ENCODE measurements around the gene ATP8A2. TPM values are rescaled to one million over a fixed set of nuclear protein-coding genes. Genes with fewer than 3 reads are reported as not detected.
"Not testable (repeated sequence)": the region's sequence is repeated elsewhere in the genome, so short reads cannot be mapped to it uniquely, and the experiment has no call there.

Gene ATP8A2
- total RNA-seq, 2 experiments from 2014 or later: 0.22 to 0.24 TPM

DNA sequence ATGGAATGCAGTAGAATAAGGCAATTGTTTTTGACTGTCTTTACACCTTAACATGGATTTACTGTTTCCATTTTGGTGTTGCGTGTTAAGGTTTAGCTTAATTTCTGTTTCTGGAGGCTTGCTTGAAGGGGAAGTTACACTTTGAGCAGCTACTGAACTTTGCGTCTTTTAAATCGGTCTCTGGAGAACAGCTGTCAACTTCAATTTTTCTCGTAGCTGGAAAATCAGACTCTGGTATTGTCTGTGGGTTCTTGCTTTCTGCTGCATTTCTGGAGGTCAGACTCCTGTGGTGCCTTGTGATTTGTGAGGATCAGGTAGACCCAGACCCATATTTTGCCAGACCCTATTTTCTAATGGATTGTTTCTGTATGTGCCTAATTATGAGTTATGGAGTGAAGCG is 146.7 kb downstream of the ATP8A2 start:
- intact Hi-C loops (cut with micrococcal nuclease): no loop called here
- CTCF ChIA-PET: no interaction called here
- H3K36me3 Mint-ChIP-seq (ENCODE audit: low read depth): peaks cover 2% of the 10 kb centered on the region
- no peaks in the 10 kb centered on the region for H3K4me1 Mint-ChIP-seq (ENCODE audit: low read depth)
- peaks cover 14% of the 10 kb centered on the region for H3K27me3 Mint-ChIP-seq (ENCODE audit: low read depth)
- H3K27ac Mint-ChIP-seq: no peak overlapping the region
- peaks cover 9% of the 10 kb centered on the region for H3K9me3 Mint-ChIP-seq
- no peak overlapping the region for H3K4me3 Mint-ChIP-seq
- no peak for DNase-seq

DNA sequence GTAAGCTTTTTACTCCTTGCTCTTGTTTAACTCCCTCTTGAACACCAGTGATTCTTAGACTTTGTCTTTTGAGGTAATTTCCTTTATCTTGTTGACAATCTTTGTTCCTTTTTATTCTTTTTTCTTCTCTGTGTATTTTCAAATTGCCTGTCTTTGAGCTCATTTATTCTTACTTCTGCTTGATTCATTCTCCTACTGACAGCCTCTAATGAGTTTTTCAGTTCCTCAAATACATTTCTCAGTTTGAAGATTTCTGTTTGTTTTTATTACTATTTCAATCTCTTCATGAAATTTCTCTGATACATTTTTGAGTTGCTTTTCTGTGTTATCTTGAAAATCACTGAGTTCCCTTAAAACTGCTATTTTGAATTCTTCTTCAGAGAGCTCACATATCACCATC is 154.1 kb downstream of the ATP8A2 start:
- H3K9me3 Mint-ChIP-seq: peaks cover 22% of the 10 kb centered on the region
- no peak overlapping the region for H3K27ac Mint-ChIP-seq
- H3K4me1 Mint-ChIP-seq (ENCODE audit: low read depth): no peaks in the 10 kb centered on the region
- H3K36me3 Mint-ChIP-seq (ENCODE audit: low read depth): no peaks in the 10 kb centered on the region
- peaks cover 20% of the 10 kb centered on the region for H3K27me3 Mint-ChIP-seq (ENCODE audit: low read depth)
- CTCF ChIA-PET: no interaction called here
- no peak overlapping the region for H3K4me3 Mint-ChIP-seq
- no peak for DNase-seq
- intact Hi-C loops (cut with micrococcal nuclease): no loop called here

DNA sequence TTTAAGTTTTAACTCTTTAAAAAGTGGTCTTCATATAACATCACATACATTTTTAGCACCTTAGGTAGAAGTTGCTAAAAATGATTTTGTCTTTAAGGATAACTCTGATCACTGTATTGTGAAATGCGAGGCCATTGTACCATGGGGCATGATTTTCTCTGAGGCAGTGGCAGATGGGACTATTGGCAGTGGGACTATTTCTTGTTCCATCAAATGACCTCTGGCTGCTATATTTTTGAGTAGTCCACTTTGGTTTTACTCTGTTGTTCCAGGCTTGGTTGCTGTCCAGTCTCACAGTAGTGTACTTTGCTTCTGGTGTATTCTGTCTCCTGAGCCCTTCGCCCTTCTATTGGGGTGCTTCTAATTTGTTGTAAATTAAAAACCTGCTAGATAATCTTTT is 156.5 kb downstream of the ATP8A2 start:
- H3K9me3 Mint-ChIP-seq: peaks cover 22% of the 10 kb centered on the region
- H3K36me3 Mint-ChIP-seq (ENCODE audit: low read depth): no peaks in the 10 kb centered on the region
- no peak overlapping the region for H3K4me3 Mint-ChIP-seq
- H3K4me1 Mint-ChIP-seq (ENCODE audit: low read depth): no peaks in the 10 kb centered on the region
- CTCF ChIA-PET: interaction anchor here (1.1 kb wide), 1 partner anchor 534 kb away, joined by 8 read pairs; no protein-coding TSS in a partner anchor
- DNase-seq: no peak
- intact Hi-C loops (cut with micrococcal nuclease): no loop called here
- H3K27ac Mint-ChIP-seq: no peak overlapping the region
- peaks cover 15% of the 10 kb centered on the region for H3K27me3 Mint-ChIP-seq (ENCODE audit: low read depth)

DNA sequence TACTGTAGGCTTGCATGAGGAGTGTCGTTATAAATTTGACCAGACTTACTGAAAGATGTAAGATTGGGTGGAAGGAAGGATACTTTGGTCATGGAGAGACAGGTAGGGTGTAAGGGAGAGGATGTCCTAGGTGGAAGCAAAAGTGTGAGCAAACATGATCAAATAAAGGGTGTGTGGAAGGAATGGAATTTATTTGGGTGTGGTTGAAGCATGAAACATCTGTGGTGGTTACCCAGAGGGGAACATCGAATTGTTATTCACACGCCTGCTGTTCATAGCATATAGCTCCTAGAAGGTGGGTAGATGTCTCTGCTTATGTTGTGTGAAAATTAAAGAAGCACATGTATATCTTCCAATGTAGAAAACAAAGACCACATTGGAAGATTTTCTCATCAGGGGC is 157.7 kb downstream of the ATP8A2 start:
- no peaks in the 10 kb centered on the region for H3K36me3 Mint-ChIP-seq (ENCODE audit: low read depth)
- peaks cover 20% of the 10 kb centered on the region for H3K9me3 Mint-ChIP-seq
- peaks cover 12% of the 10 kb centered on the region for H3K27me3 Mint-ChIP-seq (ENCODE audit: low read depth)
- no peak overlapping the region for H3K27ac Mint-ChIP-seq
- DNase-seq: no peak
- no peak overlapping the region for H3K4me3 Mint-ChIP-seq
- intact Hi-C loops (cut with micrococcal nuclease): no loop called here
- H3K4me1 Mint-ChIP-seq (ENCODE audit: low read depth): no peaks in the 10 kb centered on the region
- CTCF ChIA-PET: no interaction called here

DNA sequence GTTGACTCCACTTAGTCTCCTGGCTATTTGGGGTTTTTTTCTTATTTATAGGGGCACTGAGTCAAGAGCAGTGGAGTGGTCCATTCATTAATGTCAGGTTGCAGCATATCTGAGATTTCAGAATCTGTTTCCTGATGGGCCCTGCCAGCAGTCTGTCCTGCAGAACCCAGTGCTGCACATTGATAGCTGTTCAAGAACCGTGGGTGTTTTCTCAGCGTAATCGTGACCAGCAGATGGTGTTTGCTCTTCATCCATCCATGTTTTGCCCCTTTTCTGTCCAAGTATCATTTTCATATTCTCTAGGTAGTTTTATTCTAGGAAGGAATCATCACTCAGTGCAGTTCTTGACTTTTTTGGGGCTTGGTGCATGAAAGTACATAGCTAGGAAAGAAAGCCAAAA is 166.5 kb downstream of the ATP8A2 start:
- H3K4me3 Mint-ChIP-seq: no peak overlapping the region
- H3K4me1 Mint-ChIP-seq (ENCODE audit: low read depth): no peaks in the 10 kb centered on the region
- no peaks in the 10 kb centered on the region for H3K9me3 Mint-ChIP-seq
- no peak overlapping the region for H3K27ac Mint-ChIP-seq
- no peaks in the 10 kb centered on the region for H3K36me3 Mint-ChIP-seq (ENCODE audit: low read depth)
- no peak for DNase-seq
- intact Hi-C loops (cut with micrococcal nuclease): no loop called here
- H3K27me3 Mint-ChIP-seq (ENCODE audit: low read depth): peaks cover 16% of the 10 kb centered on the region
- CTCF ChIA-PET: no interaction called here

DNA sequence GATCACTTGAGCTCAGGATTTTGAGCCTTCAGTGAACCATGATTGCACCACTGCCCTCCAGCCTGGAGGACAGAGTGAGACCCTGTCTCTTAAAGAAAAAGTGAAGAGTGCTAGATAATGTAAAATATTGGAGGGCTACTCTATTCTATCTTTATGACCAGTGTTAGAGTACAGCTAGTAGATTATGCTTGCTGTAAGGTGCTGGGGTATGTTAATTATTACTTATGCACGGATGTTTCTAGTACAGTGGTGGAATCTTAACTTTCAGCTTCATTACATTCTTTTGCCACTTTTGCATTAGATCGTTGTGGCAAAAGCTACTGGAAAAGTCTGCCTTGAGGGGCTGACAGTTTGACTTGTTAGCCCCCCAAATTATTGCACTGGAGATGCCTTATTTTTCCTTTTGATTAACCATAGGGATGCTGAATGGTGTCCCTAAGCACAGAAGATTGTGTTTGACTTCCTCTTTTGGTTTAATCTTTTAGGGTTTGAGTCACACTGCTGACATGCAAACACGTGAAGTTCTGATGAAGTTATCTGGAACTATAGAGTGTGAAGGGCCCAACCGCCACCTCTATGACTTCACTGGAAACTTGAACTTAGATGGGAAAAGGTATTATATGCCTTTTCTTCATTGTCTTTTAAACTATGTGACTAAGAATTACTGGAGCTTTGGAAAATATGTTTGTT is 169.8 kb downstream of the ATP8A2 start:
- no peak overlapping the region for H3K27ac Mint-ChIP-seq
- no peaks in the 10 kb centered on the region for H3K36me3 Mint-ChIP-seq (ENCODE audit: low read depth)
- intact Hi-C loops (cut with micrococcal nuclease): no loop called here
- no peaks in the 10 kb centered on the region for H3K9me3 Mint-ChIP-seq
- CTCF ChIA-PET: no interaction called here
- DNase-seq: no peak
- H3K4me1 Mint-ChIP-seq (ENCODE audit: low read depth): no peaks in the 10 kb centered on the region
- H3K4me3 Mint-ChIP-seq: no peak overlapping the region
- peaks cover 14% of the 10 kb centered on the region for H3K27me3 Mint-ChIP-seq (ENCODE audit: low read depth)

DNA sequence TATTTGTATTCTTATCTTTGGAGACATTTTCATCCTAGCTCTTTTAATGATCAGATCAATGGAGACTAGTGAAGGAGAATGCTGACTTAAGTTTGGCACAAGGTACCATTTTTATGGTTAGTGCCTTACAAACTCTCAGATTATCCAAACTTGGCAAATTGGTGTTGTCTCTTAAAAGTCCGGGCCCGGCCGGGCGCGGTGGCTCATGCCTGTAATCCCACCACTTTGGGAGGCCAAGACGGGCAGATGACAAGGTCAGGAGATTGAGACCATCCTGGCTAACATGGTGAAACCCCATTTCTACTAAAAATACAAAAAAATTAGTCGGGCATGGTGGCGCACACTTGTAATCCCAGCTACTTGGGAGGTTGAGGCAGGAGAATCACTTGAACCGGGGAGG is 177.2 kb downstream of the ATP8A2 start:
- H3K4me1 Mint-ChIP-seq (ENCODE audit: low read depth); H3K9me3 Mint-ChIP-seq; DNase-seq; H3K4me3 Mint-ChIP-seq; intact Hi-C loops (cut with micrococcal nuclease); H3K36me3 Mint-ChIP-seq (ENCODE audit: low read depth); H3K27ac Mint-ChIP-seq; CTCF ChIA-PET: not testable (repeated sequence)
- H3K27me3 Mint-ChIP-seq (ENCODE audit: low read depth): peaks cover 14% of the 10 kb centered on the region

DNA sequence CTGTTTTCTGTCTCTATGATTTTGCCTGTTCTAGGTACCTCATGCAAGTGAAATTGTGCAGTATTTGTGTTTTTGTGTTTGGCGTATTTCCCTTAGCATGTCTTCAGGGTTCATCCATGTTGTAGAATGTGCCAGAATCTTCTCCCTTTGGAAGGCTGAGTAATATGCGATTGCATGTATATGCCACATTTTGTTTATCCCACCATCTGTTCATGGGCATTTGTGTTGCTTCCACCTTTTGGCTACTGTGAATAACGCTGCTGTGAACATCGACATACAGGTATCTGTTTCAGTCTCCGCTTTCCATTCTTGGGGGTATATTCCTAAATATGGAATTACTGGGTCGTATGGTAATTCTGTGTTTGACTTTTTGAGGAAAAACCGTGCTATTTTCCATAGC is 190.0 kb downstream of the ATP8A2 start:
- no peak overlapping the region for H3K4me3 Mint-ChIP-seq
- intact Hi-C loops (cut with micrococcal nuclease): no loop called here
- no peak for DNase-seq
- H3K27me3 Mint-ChIP-seq (ENCODE audit: low read depth): peaks cover 22% of the 10 kb centered on the region
- H3K9me3 Mint-ChIP-seq: no peaks in the 10 kb centered on the region
- no peaks in the 10 kb centered on the region for H3K4me1 Mint-ChIP-seq (ENCODE audit: low read depth)
- no peaks in the 10 kb centered on the region for H3K36me3 Mint-ChIP-seq (ENCODE audit: low read depth)
- CTCF ChIA-PET: no interaction called here
- H3K27ac Mint-ChIP-seq: no peak overlapping the region

DNA sequence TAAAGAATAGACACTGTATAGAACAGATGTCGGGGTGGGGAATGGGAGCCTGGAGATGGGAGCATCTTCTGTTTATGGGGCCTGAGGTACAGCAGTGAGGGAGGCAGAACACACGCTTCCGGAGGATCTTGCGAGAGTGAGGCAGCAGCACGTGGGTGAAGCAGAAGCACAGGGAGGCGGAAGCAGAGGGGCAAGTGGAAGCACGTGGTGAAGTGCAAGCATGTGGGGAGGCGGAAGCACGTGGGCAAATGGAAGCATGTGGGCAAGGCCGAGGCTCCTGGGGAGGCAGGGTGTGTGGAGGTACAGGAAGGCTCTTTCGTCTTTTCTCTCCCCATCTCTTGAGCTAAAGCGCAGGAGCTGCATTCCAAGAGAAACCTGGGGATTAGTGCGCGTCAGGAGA is 198.4 kb downstream of the ATP8A2 start:
- Mint-ChIP-seq H3K4me3 (no peak overlapping the region), H3K9me3 (no peaks in the 10 kb centered on the region), H3K36me3 (ENCODE audit: low read depth) (no peaks in the 10 kb centered on the region), H3K4me1 (ENCODE audit: low read depth) (no peaks in the 10 kb centered on the region), H3K27ac (no peak overlapping the region), H3K27me3 (ENCODE audit: low read depth) (peaks cover 39% of the 10 kb centered on the region)
- DNase-seq: no peak
- intact Hi-C loops (cut with micrococcal nuclease): loop anchor here (10.0 kb wide), 1 partner anchor 175 kb away; no protein-coding TSS in a partner anchor
- CTCF ChIA-PET: no interaction called here

DNA sequence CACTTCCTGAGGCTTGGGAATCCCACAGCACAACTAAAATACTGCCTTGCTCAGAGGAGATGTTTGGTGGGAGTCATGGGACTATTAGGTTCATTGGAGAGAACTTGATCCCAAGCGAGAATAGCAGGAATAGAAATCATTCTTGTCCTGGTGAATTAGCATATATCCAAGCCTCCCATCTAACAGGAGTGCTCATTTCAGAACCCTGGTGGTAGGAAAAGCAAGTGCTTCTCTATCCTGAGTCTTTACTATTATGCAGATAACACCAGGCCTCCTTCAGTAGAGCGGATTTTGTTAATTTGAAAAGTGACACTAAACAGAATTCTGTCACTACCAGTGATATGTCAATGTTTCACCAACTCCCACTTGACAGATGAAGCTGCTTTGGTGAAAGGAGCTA is 199.5 kb downstream of the ATP8A2 start:
- Mint-ChIP-seq H3K27me3 (ENCODE audit: low read depth) (peaks cover 35% of the 10 kb centered on the region), H3K4me3 (no peak overlapping the region), H3K9me3 (no peaks in the 10 kb centered on the region), H3K27ac (no peak overlapping the region), H3K4me1 (ENCODE audit: low read depth) (no peaks in the 10 kb centered on the region), H3K36me3 (ENCODE audit: low read depth) (no peaks in the 10 kb centered on the region)
- DNase-seq: no peak
- intact Hi-C loops (cut with micrococcal nuclease): loop anchor here (10.0 kb wide), 1 partner anchor 174 kb away; no protein-coding TSS in a partner anchor
- CTCF ChIA-PET: interaction anchor here (1.2 to 1.3 kb wide), 2 partner anchors 11 to 440 kb away, joined by 3 read pairs; no protein-coding TSS in a partner anchor

DNA sequence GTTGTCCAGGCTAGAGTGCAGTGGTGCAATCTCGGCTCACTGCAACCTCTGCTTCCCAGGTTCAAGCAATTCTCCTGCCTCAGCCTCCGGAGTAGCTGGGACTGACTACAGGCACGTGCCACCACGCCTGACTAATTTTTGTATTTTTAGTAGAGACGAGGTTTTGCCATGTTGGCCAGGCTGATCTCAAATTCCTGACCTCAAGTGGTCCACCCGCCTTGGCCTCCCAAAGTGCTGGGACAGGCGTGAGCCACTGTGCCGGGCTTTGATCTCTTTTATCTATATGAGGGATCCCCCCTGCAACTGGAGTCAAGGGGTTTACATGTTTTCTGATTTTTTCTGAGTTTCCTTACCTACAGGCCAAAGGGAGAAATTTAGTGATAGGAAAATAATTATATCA is 200.4 kb downstream of the ATP8A2 start:
- intact Hi-C loops (cut with micrococcal nuclease): loop anchor here (10.0 kb wide), 1 partner anchor 173 kb away; no protein-coding TSS in a partner anchor
- not testable (repeated sequence) for H3K9me3 Mint-ChIP-seq, H3K4me3 Mint-ChIP-seq

DNA sequence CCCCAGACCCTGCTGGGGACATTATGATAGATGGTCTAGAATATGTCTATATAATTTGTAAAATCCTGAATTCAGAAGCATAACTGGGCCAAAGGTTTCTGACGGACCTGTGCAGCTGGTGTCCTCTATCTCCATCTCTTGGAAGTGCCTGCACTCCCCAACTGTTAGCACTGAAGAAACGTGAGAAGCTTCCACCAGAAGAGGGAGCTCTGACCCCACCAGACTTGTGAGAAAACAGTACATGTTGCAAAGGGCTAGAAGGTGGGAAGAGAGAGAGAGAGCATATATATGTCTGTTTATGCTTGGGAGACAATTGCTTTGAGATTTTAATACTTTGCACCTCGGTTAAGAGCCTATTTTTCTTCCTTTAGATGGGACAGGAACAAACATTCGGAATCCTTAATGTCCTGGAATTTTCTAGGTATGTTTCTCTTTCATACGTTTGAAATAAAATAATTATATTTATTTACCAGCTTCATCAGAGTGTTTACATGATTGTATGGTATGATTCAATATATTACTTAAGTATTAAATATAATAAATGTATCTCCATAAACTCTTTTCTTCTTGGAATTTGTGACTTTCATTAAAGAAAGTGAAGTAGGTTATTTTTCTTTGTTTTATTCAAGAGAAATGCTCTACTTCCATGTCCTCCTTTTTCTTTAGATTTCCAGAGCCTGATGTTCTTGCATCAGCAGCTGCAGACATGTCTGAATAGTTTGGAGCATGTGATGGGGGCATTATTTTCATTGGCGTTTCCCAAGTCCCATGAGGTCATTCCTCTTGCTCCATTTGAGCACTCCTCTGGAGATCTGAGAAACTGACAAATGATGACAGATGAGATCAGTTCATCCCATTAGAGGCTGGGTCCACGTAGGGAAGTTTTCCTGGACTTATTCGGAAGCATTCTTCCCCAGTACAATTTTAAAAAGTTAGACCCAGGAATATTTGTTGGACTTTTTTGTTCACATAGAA is 202.9 kb downstream of the ATP8A2 start:
- Mint-ChIP-seq H3K27ac (no peak overlapping the region), H3K27me3 (ENCODE audit: low read depth) (peaks cover 26% of the 10 kb centered on the region), H3K36me3 (ENCODE audit: low read depth) (no peaks in the 10 kb centered on the region), H3K4me1 (ENCODE audit: low read depth) (no peaks in the 10 kb centered on the region), H3K9me3 (no peaks in the 10 kb centered on the region), H3K4me3 (no peak overlapping the region)
- CTCF ChIA-PET: interaction anchor here (0.7 to 2.0 kb wide), 19 partner anchors 8 to 1124 kb away, joined by 3 to 16 read pairs (median 3); no protein-coding TSS in a partner anchor
- peak; percentile 89 for DNase-seq
- intact Hi-C loops (cut with micrococcal nuclease): loop anchor here (1.0 to 10.0 kb wide), 4 partner anchors 170 to 498 kb away; no protein-coding TSS in a partner anchor

More for the DNA sequence above, 200.4 kb downstream of the ATP8A2 start:
- DNase-seq; H3K36me3 Mint-ChIP-seq (ENCODE audit: low read depth); H3K4me1 Mint-ChIP-seq (ENCODE audit: low read depth); H3K27ac Mint-ChIP-seq: not testable (repeated sequence)
- peaks cover 34% of the 10 kb centered on the region for H3K27me3 Mint-ChIP-seq (ENCODE audit: low read depth)
- CTCF ChIA-PET: interaction anchor here (0.9 to 1.3 kb wide), 3 partner anchors 10 to 499 kb away, joined by 3 read pairs; no protein-coding TSS in a partner anchor

Measured in activated naive CD4-positive, alpha-beta T cell treated with anti-CD3 and anti-CD28 coated beads for 36 hours (primary cell).